ENCODE data around the gene AK4.

- TF ChIP-seq, protein P1, sequence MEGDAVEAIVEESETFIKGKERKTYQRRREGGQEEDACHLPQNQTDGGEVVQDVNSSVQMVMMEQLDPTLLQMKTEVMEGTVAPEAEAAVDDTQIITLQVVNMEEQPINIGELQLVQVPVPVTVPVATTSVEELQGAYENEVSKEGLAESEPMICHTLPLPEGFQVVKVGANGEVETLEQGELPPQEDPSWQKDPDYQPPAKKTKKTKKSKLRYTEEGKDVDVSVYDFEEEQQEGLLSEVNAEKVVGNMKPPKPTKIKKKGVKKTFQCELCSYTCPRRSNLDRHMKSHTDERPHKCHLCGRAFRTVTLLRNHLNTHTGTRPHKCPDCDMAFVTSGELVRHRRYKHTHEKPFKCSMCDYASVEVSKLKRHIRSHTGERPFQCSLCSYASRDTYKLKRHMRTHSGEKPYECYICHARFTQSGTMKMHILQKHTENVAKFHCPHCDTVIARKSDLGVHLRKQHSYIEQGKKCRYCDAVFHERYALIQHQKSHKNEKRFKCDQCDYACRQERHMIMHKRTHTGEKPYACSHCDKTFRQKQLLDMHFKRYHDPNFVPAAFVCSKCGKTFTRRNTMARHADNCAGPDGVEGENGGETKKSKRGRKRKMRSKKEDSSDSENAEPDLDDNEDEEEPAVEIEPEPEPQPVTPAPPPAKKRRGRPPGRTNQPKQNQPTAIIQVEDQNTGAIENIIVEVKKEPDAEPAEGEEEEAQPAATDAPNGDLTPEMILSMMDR (IDR thresholded peaks at IDR 0.05) = no peak
- TF ChIP-seq POLR2A (IDR thresholded peaks at IDR 0.05) = no peak
Observed at GRCh38 chr1:65265296-65265650, 117.3 kb downstream of the AK4 start.
